ENCODE results near the gene CCHCR1.

DNA sequence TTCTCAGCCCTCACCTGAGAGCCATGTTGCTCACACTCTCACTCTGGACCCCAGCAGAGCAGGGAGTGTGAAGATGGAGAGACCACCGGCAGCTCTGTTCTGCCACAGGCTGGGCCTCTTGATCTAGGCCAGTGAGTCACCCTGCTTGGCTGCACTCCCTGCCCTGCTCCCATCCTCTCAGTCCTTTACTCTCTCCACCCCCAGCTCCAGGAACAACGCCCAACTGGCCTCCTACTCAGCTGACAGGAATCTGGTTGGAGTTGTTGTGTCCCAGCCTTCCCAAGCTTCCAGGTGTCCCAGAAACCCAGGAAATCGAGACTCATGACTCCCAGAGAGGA lies 43.1 kb downstream of the CCHCR1 start, which contains the start of gene PSORS1C1:
- TF ChIP-seq, protein P1, sequence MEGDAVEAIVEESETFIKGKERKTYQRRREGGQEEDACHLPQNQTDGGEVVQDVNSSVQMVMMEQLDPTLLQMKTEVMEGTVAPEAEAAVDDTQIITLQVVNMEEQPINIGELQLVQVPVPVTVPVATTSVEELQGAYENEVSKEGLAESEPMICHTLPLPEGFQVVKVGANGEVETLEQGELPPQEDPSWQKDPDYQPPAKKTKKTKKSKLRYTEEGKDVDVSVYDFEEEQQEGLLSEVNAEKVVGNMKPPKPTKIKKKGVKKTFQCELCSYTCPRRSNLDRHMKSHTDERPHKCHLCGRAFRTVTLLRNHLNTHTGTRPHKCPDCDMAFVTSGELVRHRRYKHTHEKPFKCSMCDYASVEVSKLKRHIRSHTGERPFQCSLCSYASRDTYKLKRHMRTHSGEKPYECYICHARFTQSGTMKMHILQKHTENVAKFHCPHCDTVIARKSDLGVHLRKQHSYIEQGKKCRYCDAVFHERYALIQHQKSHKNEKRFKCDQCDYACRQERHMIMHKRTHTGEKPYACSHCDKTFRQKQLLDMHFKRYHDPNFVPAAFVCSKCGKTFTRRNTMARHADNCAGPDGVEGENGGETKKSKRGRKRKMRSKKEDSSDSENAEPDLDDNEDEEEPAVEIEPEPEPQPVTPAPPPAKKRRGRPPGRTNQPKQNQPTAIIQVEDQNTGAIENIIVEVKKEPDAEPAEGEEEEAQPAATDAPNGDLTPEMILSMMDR (IDR thresholded peaks at IDR 0.05), result no peak
- no peak for TF ChIP-seq HDAC2 (IDR thresholded peaks at IDR 0.05)
- TF ChIP-seq POLR2AphosphoS2 (conservative IDR thresholded peaks at IDR 0.05; ENCODE audit: low read length), result no peak
- no peak for TF ChIP-seq KDM1A (IDR thresholded peaks at IDR 0.05; ENCODE audit: low read depth)
